IMR-90 (cell line): ENCODE results near the gene OMD. TPM values are rescaled to one million over a fixed set of nuclear protein-coding genes. Genes with fewer than 3 reads are reported as not detected.

Experiments
- ATAC-seq: fragments of 200-7000 bp; cut with Tn5 transposase; 2 replicates; pipeline ENCODE4 v1.9.1; 2020; ENCODE audit warnings: low read depth, mild to moderate bottlenecking, moderate library complexity
- BruUV-seq: library from RNA; stranded (reverse); fragments of 400-500 nt; replicated peaks from 2 replicates; lab custom pipeline; 2021; lab: Mats Ljungman, UMichigan
- CTCF ChIA-PET: fragments of 300-600 bp; formaldehyde crosslinking; extraction: SDS; loops from one replicate; lab custom pipeline; 2021; ENCODE audit warnings: antibody characterized with exemption; lab: Yijun Ruan, JAX
- POLR2A ChIA-PET: fragments of 300-600 bp; sonication (Branson Sonifier 250); formaldehyde crosslinking; loops from one replicate; lab custom pipeline; 2022; ENCODE audit warnings: antibody characterized with exemption; ENCODE audit not compliant: unreplicated experiment; lab: Charles Lee
- DNase-seq: peaks from one replicate; pipeline ENCODE4 v3.0.0; 2013
- H2AFZ ChIP-seq: replicated peaks from 2 replicates; pipeline ENCODE3; 2013; ENCODE audit warnings: low read length, mild to moderate bottlenecking; ENCODE audit not compliant: poor library complexity
- H2AK5ac ChIP-seq: 2 replicates; pipeline ENCODE4 v1.6.1; 2013; ENCODE audit warnings: low read depth, low read length, inconsistent platforms
- H2AK9ac ChIP-seq: replicated peaks from 2 replicates; pipeline ENCODE3; 2013; ENCODE audit warnings: mild to moderate bottlenecking, low read depth, low read length, moderate library complexity; ENCODE audit not compliant: poor library complexity
- H2BK120ac ChIP-seq: 2 replicates; pipeline ENCODE4 v1.6.1; 2013; ENCODE audit warnings: low read depth, low read length, inconsistent platforms
- H2BK15ac ChIP-seq: 3 replicates; pipeline ENCODE4 v1.6.1; 2013; ENCODE audit warnings: low read depth, low read length, inconsistent platforms
- H2BK20ac ChIP-seq: 2 replicates; pipeline ENCODE4 v1.6.1; 2013; ENCODE audit warnings: low read depth, mild to moderate bottlenecking, inconsistent platforms, low read length, moderate library complexity
- H2BK5ac ChIP-seq: 2 replicates; pipeline ENCODE4 v1.6.1; 2013; ENCODE audit warnings: mild to moderate bottlenecking, low read depth, low read length, inconsistent platforms; ENCODE audit not compliant: poor library complexity, severe bottlenecking
- H3K14ac ChIP-seq: replicated peaks from 2 replicates; pipeline ENCODE4 v1.6.1; 2013; ENCODE audit warnings: low read depth, low read length, inconsistent platforms
- H3K18ac ChIP-seq: 2 replicates; pipeline ENCODE4 v1.6.1; 2013; ENCODE audit warnings: low read depth, low read length, control low read depth
- H3K23ac ChIP-seq: 2 replicates; pipeline ENCODE4 v1.6.1; 2013; ENCODE audit warnings: low read depth, low read length, inconsistent platforms
- H3K27ac ChIP-seq: 2 replicates; pipeline ENCODE4 v1.5.1; 2013; ENCODE audit warnings: mild to moderate bottlenecking, control low read depth, low read length; ENCODE audit not compliant: insufficient read depth
- H3K27me3 ChIP-seq: 2 replicates; pipeline ENCODE4 v1.6.1; 2013; ENCODE audit warnings: low read length; ENCODE audit not compliant: control insufficient read depth, insufficient read depth
- H3K36me3 ChIP-seq: 2 replicates; pipeline ENCODE4 v1.6.1; 2013; ENCODE audit warnings: low read length, mixed read lengths; ENCODE audit not compliant: control insufficient read depth, insufficient read depth
- H3K4ac ChIP-seq: 2 replicates; pipeline ENCODE4 v1.6.1; 2013; ENCODE audit warnings: low read depth, low read length, inconsistent platforms
- H3K4me1 ChIP-seq: 2 replicates; pipeline ENCODE4 v1.6.1; 2013; ENCODE audit warnings: low read length, mixed read lengths; ENCODE audit not compliant: control insufficient read depth, insufficient read depth
- H3K4me2 ChIP-seq: 2 replicates; pipeline ENCODE4 v1.6.1; 2013; ENCODE audit warnings: low read depth, mild to moderate bottlenecking, control low read depth, low read length, moderate library complexity
- H3K4me3 ChIP-seq: 2 replicates; pipeline ENCODE4 v1.5.1; 2013; ENCODE audit warnings: low read depth, mild to moderate bottlenecking, control low read depth, low read length, moderate library complexity; ENCODE audit not compliant: insufficient read depth
- H3K56ac ChIP-seq: 2 replicates; pipeline ENCODE4 v1.6.1; 2013; ENCODE audit warnings: low read length, inconsistent platforms; ENCODE audit not compliant: insufficient read depth; ENCODE audit errors: extremely low read depth
- H3K79me1 ChIP-seq, 2 experiments: 2 replicates each; pipeline ENCODE4 v1.6.1; 2013; ENCODE audit warnings: low read length in 2 of 2, inconsistent platforms in 1 of 2, low read depth in 1 of 2
- H3K9ac ChIP-seq: 2 replicates; pipeline ENCODE4 v1.6.1; 2013; ENCODE audit warnings: low read depth, low read length, control low read depth
- H3K9me1 ChIP-seq: 2 replicates; pipeline ENCODE4 v1.6.1; 2013; ENCODE audit warnings: low read length, inconsistent platforms; ENCODE audit not compliant: insufficient read depth
- H3K9me3 ChIP-seq: 2 replicates; pipeline ENCODE4 v1.6.1; 2013; ENCODE audit warnings: low read length; ENCODE audit not compliant: control insufficient read depth, insufficient read depth
- H4K20me1 ChIP-seq: 2 replicates; pipeline ENCODE4 v1.6.1; 2013; ENCODE audit warnings: low read length, inconsistent platforms; ENCODE audit not compliant: insufficient read depth
- H4K5ac ChIP-seq: 2 replicates; pipeline ENCODE4 v1.6.1; 2013; ENCODE audit warnings: mild to moderate bottlenecking, low read depth, low read length, control low read depth
- H4K8ac ChIP-seq, 2 experiments: 2 replicates each; pipeline ENCODE4 v1.6.1; 2013; ENCODE audit warnings: low read depth in 2 of 2, low read length in 2 of 2, control low read depth in 1 of 2, inconsistent platforms in 1 of 2
- H4K91ac ChIP-seq: 2 replicates; pipeline ENCODE4 v1.6.1; 2013; ENCODE audit warnings: low read depth, low read length, inconsistent platforms; ENCODE audit not compliant: insufficient read depth
- CHD1 ChIP-seq: IDR thresholded peaks from 2 replicates; pipeline ENCODE4 v1.6.1; 2012; ENCODE audit warnings: low read depth, low read length, improper control_type of control experiment
- FOS ChIP-seq: fragments of 150-350 bp; IDR thresholded peaks from 2 replicates; pipeline ENCODE4 v1.6.1; 2016; ENCODE audit warnings: low read depth, low read length
- NFE2L2 ChIP-seq: fragments of 150-350 bp; IDR thresholded peaks from 2 replicates; pipeline ENCODE4 v1.6.1; 2016; ENCODE audit warnings: low read depth, mild to moderate bottlenecking, low read length
- RFX5 ChIP-seq: IDR thresholded peaks from 2 replicates; pipeline ENCODE4 v1.8.0; 2012; ENCODE audit warnings: low read depth, mild to moderate bottlenecking, low read length, moderate library complexity
- SMC3 ChIP-seq: fragments of 150-350 bp; IDR thresholded peaks from 2 replicates; pipeline ENCODE4 v1.6.1; 2016; ENCODE audit warnings: low read depth, mild to moderate bottlenecking, antibody characterized with exemption, low read length, moderate library complexity
- USF2 ChIP-seq: fragments of 150-350 bp; IDR thresholded peaks from 2 replicates; pipeline ENCODE4 v1.6.1; 2017; ENCODE audit warnings: mild to moderate bottlenecking, antibody characterized with exemption, low read length, low read depth
- WGBS, 2 experiments: methylation state at CpG; one replicate each; pipeline versions ENCODE4 v1.1.5 to v1.1.7; 2013; ENCODE audit warnings: missing lambda C conversion rate in 2 of 2; ENCODE audit not compliant: insufficient read length in 1 of 2; ENCODE audit errors: extremely low coverage in 2 of 2; 5-methylcytosine and 5-hydroxymethylcytosine counted together
- dilution Hi-C: fragments of 300-500 bp; cut with HindIII; formaldehyde crosslinking; loops from one replicate; pipeline ENCODE4 v1.14.3; 2018; ENCODE audit warnings: low sequenced_read_pairs; ENCODE audit not compliant: unreplicated experiment
- in situ Hi-C: fragments of 300-500 bp; cut with MboI; formaldehyde crosslinking; loops from 3 replicates; pipeline ENCODE4 v1.14.3; 2019; ENCODE audit warnings: low sequenced_read_pairs, inconsistent platforms, mixed read lengths
- intact Hi-C: fragments of 100-400 bp; cut with micrococcal nuclease; formaldehyde crosslinking; loops from 2 replicates; pipeline ENCODE4 v1.10.0; 2022
- polyA plus RNA-seq, 3 experiments: library from polyadenylated mRNA; depleted of rRNA; stranded (reverse); fragments of >200 nt; gene quantifications; 2 replicates each; pipeline ENCODE4 v1.2.3, GENCODE V29; 2012; ENCODE audit warnings: low replicate concordance in 1 of 3
- total RNA-seq: library from RNA; depleted of rRNA; stranded (reverse); fragments of >200 nt; gene quantifications from 2 replicates; pipeline ENCODE4 v1.2.3, GENCODE V29; 2012

Gene OMD
- total and polyA plus RNA-seq, 2 of the 4 experiments (the other 2 are of a cell fraction) = not detected

GRCh38 chr9:92435263-92435662, 11.0 kb upstream of the OMD start:
- no peak overlapping the region for H2AFZ ChIP-seq
- no peak overlapping the region for H2BK20ac ChIP-seq
- intact Hi-C loops (no loop called here), in situ Hi-C loops (loop anchor here (5.0 to 10.0 kb wide), 3 partner anchors 103 to 300 kb away; no protein-coding TSS in a partner anchor), dilution Hi-C loops (no loop called here)
- H3K9ac ChIP-seq = no peak overlapping the region
- peaks cover 2% of the 10 kb centered on the region; the same call in 1 of the 2 replicates for H3K4me1 ChIP-seq
- H3K18ac ChIP-seq = no peak overlapping the region
- no peak overlapping the region for H3K4me2 ChIP-seq
- no TSS peak for BruUV-seq
- WGBS, 2 experiments = no CpG with 5 or more reads among the region's 1 CpG
- H3K4ac ChIP-seq = no peak overlapping the region
- no peak overlapping the region for H2BK120ac ChIP-seq
- ChIA-PET POLR2A (no interaction called here), CTCF (no interaction called here)
- no peak overlapping the region for H3K23ac ChIP-seq
- TF ChIP-seq FOS = no peak
- TF ChIP-seq NFE2L2 = no peak
- TF ChIP-seq RFX5 = no peak
- no peak for TF ChIP-seq USF2
- TF ChIP-seq SMC3 = no peak
- TF ChIP-seq CHD1 = no peak
- H2BK15ac ChIP-seq = no peak overlapping the region
- no peak overlapping the region for H2AK5ac ChIP-seq
- no peak overlapping the region for H2BK5ac ChIP-seq
- no peak overlapping the region for H4K91ac ChIP-seq
- H3K79me1 ChIP-seq = no peaks in the 10 kb centered on the region
- DNase-seq (no peak), ATAC-seq (no peak)
- H4K8ac ChIP-seq = no peak overlapping the region
- no peak overlapping the region for H3K4me3 ChIP-seq
- no peaks in the 10 kb centered on the region for H3K36me3 ChIP-seq
- H3K9me1 ChIP-seq = no peaks in the 10 kb centered on the region
- H3K56ac ChIP-seq = no peak overlapping the region
- no peaks in the 10 kb centered on the region for H4K20me1 ChIP-seq
- no peak overlapping the region for H3K14ac ChIP-seq
- H4K5ac ChIP-seq = no peak overlapping the region
- H3K9me3 ChIP-seq = no peaks in the 10 kb centered on the region
- H2AK9ac ChIP-seq = no peak overlapping the region
- H3K27me3 ChIP-seq = no peaks in the 10 kb centered on the region
- H3K27ac ChIP-seq = no peak overlapping the region
